Kidney (tissue), 14 donors: ENCODE measurements around the gene LHFPL6. TPM values are rescaled to one million over a fixed set of nuclear protein-coding genes. Genes with fewer than 3 reads are reported as not detected.

ENCODE experiments used
- DNase-seq, 5 donors: peaks; one replicate each; pipeline ENCODE4 v3.0.0-alpha.2; 2013 to 2020
- FAIRE-seq: peaks from 2 replicates; lab custom pipeline; 2012; peaks lifted over from hg19 to GRCh38; lab: Jason Lieb, UNC
- H3K27ac ChIP-seq, 2 donors: one replicate each; pipeline ENCODE4 v1.7.0; 2013; ENCODE audit warnings: low read depth in 2 of 2, low read length in 2 of 2, inconsistent platforms in 1 of 2
- H3K27me3 ChIP-seq: one replicate; pipeline ENCODE4 v1.7.1; 2013; ENCODE audit warnings: low read length, inconsistent platforms; ENCODE audit not compliant: control insufficient read depth, insufficient read depth
- H3K36me3 ChIP-seq, 3 donors: one replicate each; pipeline versions ENCODE4 v1.7.0 to v1.7.1; 2013; ENCODE audit warnings: low read length in 3 of 3, control low read depth in 1 of 3, inconsistent platforms in 1 of 3; ENCODE audit not compliant: insufficient read depth in 3 of 3, control insufficient read depth in 2 of 3
- H3K4me1 ChIP-seq, 3 donors: one replicate each; pipeline versions ENCODE4 v1.7.0 to v1.7.1; 2013; ENCODE audit warnings: low read length in 3 of 3, inconsistent platforms in 1 of 3, low read depth in 1 of 3; ENCODE audit not compliant: control insufficient read depth in 2 of 3, insufficient read depth in 2 of 3
- H3K4me3 ChIP-seq, 3 donors: one replicate each; pipeline versions ENCODE4 v1.7.0 to v1.8.1; 2013; ENCODE audit warnings: low read length in 3 of 3, control low read depth in 1 of 3, inconsistent platforms in 1 of 3
- H3K9ac ChIP-seq, 3 donors: one replicate each; pipeline versions ENCODE4 v1.7.0 to v1.7.1; 2013; ENCODE audit warnings: low read length in 3 of 3, control low read depth in 1 of 3, inconsistent platforms in 1 of 3
- H3K9me3 ChIP-seq, 3 donors: one replicate each; pipeline versions ENCODE4 v1.7.0 to v1.7.1; 2013; ENCODE audit warnings: low read length in 3 of 3, control low read depth in 1 of 3, inconsistent platforms in 1 of 3; ENCODE audit not compliant: control insufficient read depth in 2 of 3, insufficient read depth in 1 of 3
- CTCF ChIP-seq: IDR thresholded peaks from 3 replicates; pipeline ENCODE4 v1.5.1; 2012; ENCODE audit warnings: mild to moderate bottlenecking, moderate library complexity, borderline replicate concordance; ENCODE audit not compliant: insufficient read depth; ENCODE audit errors: extremely low read depth
- intact Hi-C: fragments of 100-400 bp; cut with DNase I; formaldehyde crosslinking; loops from one replicate; pipeline ENCODE4 v1.11.1; 2022
- polyA plus RNA-seq: library from polyadenylated mRNA; stranded (reverse); fragments of 350-450 nt; fragmentation: Illumina TruSeq; extraction: RNeasy Lipid Tissue Mini Kit (QIAGEN cat#74804); gene quantifications from one replicate; pipeline ENCODE4 v1.2.3, GENCODE V29; 2014; ENCODE audit warnings: low read depth, low replicate concordance; ENCODE audit not compliant: insufficient read depth
- total RNA-seq: library from RNA; stranded (reverse); fragmentation: NEBNext Ultra II Directional; extraction: Animal tissue kit (Norgen Biotek cat#: 25700); gene quantifications from one replicate; pipeline ENCODE4 v1.2.1, GENCODE V29; 2021
- donor health status: control.
- donor health status: control.
- donor health status: control.
- donor health status: control.
- donor health status: control.
- donor health status: DM: yes; HTN: yes; CAD: no.
- donor health status: Normal renal cell carcinoma (clear cell type).

LHFPL6 gene
- total and polyA plus RNA-seq, 2 donors from 2014 or later: 33.0 to 59.2 TPM

GRCh38 chr13:39637890-39638289 lies 34.9 kb upstream of the LHFPL6 start:
- intact Hi-C loops: no loop called here
- no peak for FAIRE-seq
- Histone ChIP-seq H3K9ac (no peak overlapping the region), H3K36me3 (no peaks in the 10 kb centered on the region), H3K4me1 (no peaks in the 10 kb centered on the region), H3K27ac (no peak overlapping the region), H3K9me3 (no peaks in the 10 kb centered on the region), H3K4me3 (no peak overlapping the region), H3K27me3 (no peaks in the 10 kb centered on the region)
- TF ChIP-seq CTCF: no peak
- no peak for DNase-seq

GRCh38 chr13:39635564-39635963 lies 32.6 kb upstream of the LHFPL6 start:
- peaks cover 0 to 4% (median 0%) of the 10 kb centered on the region in 3 donors for H3K9me3 ChIP-seq
- no peak for DNase-seq
- no peak overlapping the region for H3K27ac ChIP-seq
- no peaks in the 10 kb centered on the region for H3K4me1 ChIP-seq
- no peak for FAIRE-seq
- H3K36me3 ChIP-seq: no peaks in the 10 kb centered on the region
- H3K27me3 ChIP-seq: no peaks in the 10 kb centered on the region
- no peak overlapping the region for H3K4me3 ChIP-seq
- intact Hi-C loops: no loop called here
- H3K9ac ChIP-seq: no peak overlapping the region
- no peak for TF ChIP-seq CTCF

GRCh38 chr13:39632994-39633393 lies 30.0 kb upstream of the LHFPL6 start:
- intact Hi-C loops: no loop called here

More at GRCh38 chr13:39632994-39633393, 30.0 kb upstream of the LHFPL6 start:
- FAIRE-seq (no peak), DNase-seq (no peak)
- TF ChIP-seq CTCF: no peak
- no peak overlapping the region for H3K9ac ChIP-seq
- H3K36me3 ChIP-seq: no peaks in the 10 kb centered on the region
- H3K27me3 ChIP-seq: no peaks in the 10 kb centered on the region
- peaks cover 0 to 4% (median 0%) of the 10 kb centered on the region in 3 donors for H3K9me3 ChIP-seq
- no peaks in the 10 kb centered on the region for H3K4me1 ChIP-seq
- H3K4me3 ChIP-seq: no peak overlapping the region
- H3K27ac ChIP-seq: no peak overlapping the region
